B cell (primary cell): Measurements from ENCODE around the gene CDKN2C. TPM values are rescaled to one million over a fixed set of nuclear protein-coding genes. Genes with fewer than 3 reads are reported as not detected.
"Not testable (repeated sequence)": the region's sequence is repeated elsewhere in the genome, so short reads cannot be mapped to it uniquely, and the experiment has no call there.

ENCODE experiments used
- ATAC-seq: fragments of 200-7000 bp; cut with Tn5 transposase; one replicate; pipeline ENCODE4 v1.10.0; 2021; ENCODE audit warnings: low read depth, mild to moderate bottlenecking, moderate number of reproducible peaks, moderate library complexity
- CTCF ChIA-PET: fragments of 350-600 bp; sonication (Branson Sonifier 250); formaldehyde crosslinking; loops from one replicate; lab custom pipeline; 2021; ENCODE audit warnings: antibody characterized with exemption, inconsistent platforms; lab: Charles Lee
- POLR2A ChIA-PET: fragments of 350-600 bp; sonication (Branson Sonifier 250); formaldehyde crosslinking; loops from one replicate; lab custom pipeline; 2021; ENCODE audit warnings: antibody characterized with exemption; lab: Charles Lee
- DNase-seq: peaks from one replicate; pipeline ENCODE4 v3.0.0; 2013
- H2AFZ ChIP-seq: 2 replicates; pipeline ENCODE4 v1.6.1; 2012; ENCODE audit warnings: mild to moderate bottlenecking, low read depth, low read length; ENCODE audit not compliant: insufficient read depth, poor library complexity, severe bottlenecking
- H3K27ac ChIP-seq, 2 donors: 1 replicate in 1 of 2; 2 replicates in 1 of 2; pipeline ENCODE4 v1.5.1; 2012 to 2013; ENCODE audit warnings: low read length in 2 of 2, mild to moderate bottlenecking in 2 of 2, moderate library complexity in 1 of 2
- H3K27me3 ChIP-seq, 4 experiments: fragments of 200-600 bp in 1 of 4; sonication (generic) in 1 of 4; replicated peaks in 1 of 4; 1 replicate in 2 of 4; 2 replicates in 2 of 4; pipeline versions ENCODE4 v1.6.1 to v1.7.0; 2013 to 2016; ENCODE audit warnings: low read length in 3 of 4, mild to moderate bottlenecking in 2 of 4, mixed read lengths in 1 of 4, moderate library complexity in 1 of 4; ENCODE audit not compliant: insufficient read depth in 4 of 4, control insufficient read depth in 3 of 4; ENCODE audit errors: control extremely low read depth in 1 of 4
- H3K36me3 ChIP-seq, 2 experiments: replicated peaks in 1 of 2; 1 replicate in 1 of 2; 2 replicates in 1 of 2; pipeline versions ENCODE4 v1.6.1 to v1.7.1; 2013; ENCODE audit warnings: low read length in 1 of 2; ENCODE audit not compliant: insufficient read depth in 2 of 2, control insufficient read depth in 1 of 2; ENCODE audit errors: control extremely low read depth in 1 of 2, extremely low read depth in 1 of 2
- H3K4me1 ChIP-seq, 2 donors: fragments of 200-600 bp in 1 of 2; sonication (generic) in 1 of 2; 1 replicate in 1 of 2; 2 replicates in 1 of 2; pipeline versions ENCODE4 v1.5.1 to v1.6.1; 2013 to 2017; ENCODE audit warnings: low read length in 2 of 2; ENCODE audit not compliant: control insufficient read depth in 2 of 2, insufficient read depth in 2 of 2
- H3K4me2 ChIP-seq: replicated peaks from 2 replicates; pipeline ENCODE3; 2012; ENCODE audit warnings: mild to moderate bottlenecking, low read depth, low read length; ENCODE audit not compliant: poor library complexity, severe bottlenecking
- H3K4me3 ChIP-seq, 5 experiments: fragments of 200-600 bp in 1 of 5; sonication (generic) in 1 of 5; 1 replicate in 3 of 5; 2 replicates in 2 of 5; pipeline versions ENCODE4 v1.5.1 to v1.7.0; 2011 to 2016; ENCODE audit warnings: low read length in 4 of 5, mild to moderate bottlenecking in 4 of 5, low read depth in 2 of 5, control low read depth in 1 of 5, moderate library complexity in 1 of 5; ENCODE audit not compliant: insufficient read depth in 1 of 5; ENCODE audit errors: control extremely low read depth in 1 of 5, extremely low read depth in 1 of 5
- H3K79me2 ChIP-seq: fragments of 200-600 bp; sonication (generic); one replicate; pipeline ENCODE4 v1.6.0; 2016; ENCODE audit warnings: low read length; ENCODE audit not compliant: control insufficient read depth, insufficient read depth
- H3K9ac ChIP-seq: fragments of 200-600 bp; sonication (generic); 2 replicates; pipeline ENCODE4 v1.6.1; 2017; ENCODE audit warnings: mild to moderate bottlenecking, low read length, moderate library complexity
- H3K9me3 ChIP-seq, 3 donors: one replicate each; pipeline versions ENCODE4 v1.6.1 to v1.7.1; 2013; ENCODE audit warnings: low read length in 2 of 3; ENCODE audit not compliant: control insufficient read depth in 2 of 3, insufficient read depth in 1 of 3; ENCODE audit errors: control extremely low read depth in 1 of 3
- H4K20me1 ChIP-seq: 2 replicates; pipeline ENCODE4 v1.6.0; 2012; ENCODE audit warnings: mild to moderate bottlenecking, low read length; ENCODE audit not compliant: insufficient read depth, control insufficient read depth, poor library complexity, severe bottlenecking
- H3K27ac Mint-ChIP-seq: one replicate; pipeline ENCODE4 v1.8.0; 2021; ENCODE audit warnings: mixed read lengths
- H3K27me3 Mint-ChIP-seq: one replicate; pipeline ENCODE4 v1.8.0; 2021; ENCODE audit warnings: mixed read lengths
- H3K4me1 Mint-ChIP-seq: one replicate; pipeline ENCODE4 v1.8.0; 2021; ENCODE audit warnings: mixed read lengths
- H3K4me3 Mint-ChIP-seq: one replicate; pipeline ENCODE4 v1.8.0; 2021; ENCODE audit warnings: mixed read lengths
- H3K9me3 Mint-ChIP-seq: one replicate; pipeline ENCODE4 v1.8.0; 2022; ENCODE audit warnings: mixed read lengths; ENCODE audit not compliant: insufficient read depth
- EZH2 ChIP-seq: IDR thresholded peaks from 2 replicates; pipeline ENCODE4 v1.6.1; 2012; ENCODE audit warnings: borderline replicate concordance, low read depth, mild to moderate bottlenecking, moderate library complexity, low read length; ENCODE audit not compliant: insufficient read depth, poor library complexity, severe bottlenecking
- WGBS: methylation state at CpG from one replicate; pipeline ENCODE4 v1.1.5; 2013; ENCODE audit warnings: missing lambda C conversion rate; ENCODE audit not compliant: insufficient coverage; 5-methylcytosine and 5-hydroxymethylcytosine counted together
- intact Hi-C: fragments of 100-400 bp; cut with micrococcal nuclease; formaldehyde crosslinking; loops from one replicate; pipeline ENCODE4 v1.10.0; 2022
- polyA plus RNA-seq: library from polyadenylated mRNA; depleted of rRNA; stranded (reverse); fragments of >200 nt; gene quantifications from 2 replicates; pipeline ENCODE4 v1.2.3, GENCODE V29; 2012
- total RNA-seq, 2 donors: library from RNA; stranded (reverse); fragments of 120-200 nt in 1 of 2; gene quantifications; 1 replicate in 1 of 2; 2 replicates in 1 of 2; pipeline versions ENCODE4 v1.2.3 to v1.2.4, GENCODE V29; 2013 to 2022
- TF ChIP-seq, protein P1 (sequence below): fragments of 200-600 bp; IDR thresholded peaks from one replicate; pipeline ENCODE4 v1.8.0; 2022; ENCODE audit warnings: antibody characterized with exemption, mild to moderate bottlenecking

Gene CDKN2C
- total and polyA plus RNA-seq, 2 donors (not counting 1 experiment from before 2014, with no cell fraction given): 1.5 to 1.7 TPM

DNA sequence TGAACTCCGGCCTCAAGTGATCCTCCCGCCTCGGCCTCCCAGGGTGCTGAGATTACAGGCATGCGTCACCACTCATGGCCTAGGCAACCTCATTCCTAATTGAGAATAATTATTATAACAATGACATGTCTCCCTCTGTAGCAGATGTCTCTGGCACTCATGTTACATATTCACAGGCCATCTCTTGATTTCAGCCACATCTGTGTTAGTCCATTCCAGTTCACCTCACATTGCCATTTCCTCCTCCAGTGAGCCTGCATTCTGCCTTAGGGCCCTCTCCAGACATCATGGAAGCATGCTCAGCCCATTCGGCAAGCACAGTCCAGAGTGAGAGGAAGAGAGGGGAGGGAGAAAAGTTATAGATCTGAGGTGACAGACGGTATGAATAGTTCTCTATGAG lies 32.5 kb downstream of the CDKN2C start:
- H3K4me1 Mint-ChIP-seq: peaks cover 16% of the 10 kb centered on the region

DNA sequence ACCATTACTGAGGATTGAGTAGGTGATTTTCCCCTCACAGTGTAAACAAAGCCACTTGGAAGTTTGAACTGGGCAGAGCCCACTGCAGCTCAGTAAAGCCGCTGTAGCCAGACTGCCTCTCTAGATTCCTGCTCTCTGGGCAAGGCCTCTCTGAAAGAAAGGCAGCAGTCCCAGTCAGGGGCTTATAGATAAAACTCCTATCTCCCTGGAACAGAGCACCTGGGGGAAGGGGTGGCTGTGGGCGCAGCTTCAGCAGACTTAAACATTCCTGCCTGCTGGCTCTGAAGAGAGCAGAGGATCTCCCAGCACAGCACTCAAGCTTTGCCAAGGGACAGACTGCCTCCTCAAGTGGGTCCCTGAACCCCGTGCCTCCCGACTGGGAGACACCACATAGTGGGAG lies 35.5 kb downstream of the CDKN2C start:
- H3K4me1 Mint-ChIP-seq, H3K27me3 Mint-ChIP-seq, H3K27ac ChIP-seq, DNase-seq, CTCF ChIA-PET, intact Hi-C loops, H3K4me1 ChIP-seq, H3K4me2 ChIP-seq, H3K27me3 ChIP-seq, H3K4me3 Mint-ChIP-seq, H2AFZ ChIP-seq, H3K36me3 ChIP-seq, H4K20me1 ChIP-seq, H3K79me2 ChIP-seq, H3K27ac Mint-ChIP-seq, POLR2A ChIA-PET, H3K9ac ChIP-seq, H3K9me3 Mint-ChIP-seq, H3K9me3 ChIP-seq, ATAC-seq, H3K4me3 ChIP-seq: not testable (repeated sequence)
- 97% methylated on average over 4 of the region's 4 CpGs for WGBS

More for the DNA sequence above, 32.5 kb downstream of the CDKN2C start:
- peaks cover 10% of the 10 kb centered on the region in 2 donors for H3K4me1 ChIP-seq
- H3K27me3 Mint-ChIP-seq: no peaks in the 10 kb centered on the region
- no peak for TF ChIP-seq EZH2
- TF ChIP-seq, protein P1, sequence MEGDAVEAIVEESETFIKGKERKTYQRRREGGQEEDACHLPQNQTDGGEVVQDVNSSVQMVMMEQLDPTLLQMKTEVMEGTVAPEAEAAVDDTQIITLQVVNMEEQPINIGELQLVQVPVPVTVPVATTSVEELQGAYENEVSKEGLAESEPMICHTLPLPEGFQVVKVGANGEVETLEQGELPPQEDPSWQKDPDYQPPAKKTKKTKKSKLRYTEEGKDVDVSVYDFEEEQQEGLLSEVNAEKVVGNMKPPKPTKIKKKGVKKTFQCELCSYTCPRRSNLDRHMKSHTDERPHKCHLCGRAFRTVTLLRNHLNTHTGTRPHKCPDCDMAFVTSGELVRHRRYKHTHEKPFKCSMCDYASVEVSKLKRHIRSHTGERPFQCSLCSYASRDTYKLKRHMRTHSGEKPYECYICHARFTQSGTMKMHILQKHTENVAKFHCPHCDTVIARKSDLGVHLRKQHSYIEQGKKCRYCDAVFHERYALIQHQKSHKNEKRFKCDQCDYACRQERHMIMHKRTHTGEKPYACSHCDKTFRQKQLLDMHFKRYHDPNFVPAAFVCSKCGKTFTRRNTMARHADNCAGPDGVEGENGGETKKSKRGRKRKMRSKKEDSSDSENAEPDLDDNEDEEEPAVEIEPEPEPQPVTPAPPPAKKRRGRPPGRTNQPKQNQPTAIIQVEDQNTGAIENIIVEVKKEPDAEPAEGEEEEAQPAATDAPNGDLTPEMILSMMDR: no peak
- ATAC-seq: no peak
- no peak overlapping the region for H3K4me3 Mint-ChIP-seq
- POLR2A ChIA-PET: no interaction called here
- no peaks in the 10 kb centered on the region for H3K79me2 ChIP-seq
- H3K27me3 ChIP-seq: no peaks in the 10 kb centered on the region
- no peak overlapping the region for H3K4me2 ChIP-seq
- DNase-seq: no peak
- H3K36me3 ChIP-seq: no peaks in the 10 kb centered on the region
- H3K9me3 ChIP-seq: peaks cover 0 to 3% (median 0%) of the 10 kb centered on the region in 3 donors
- CTCF ChIA-PET: no interaction called here
- no peak overlapping the region for H3K27ac ChIP-seq
- H4K20me1 ChIP-seq: no peaks in the 10 kb centered on the region
- 93% methylated on average over 3 of the region's 6 CpGs for WGBS
- peak overlapping the region; percentile 15 for H2AFZ ChIP-seq
- no peak overlapping the region for H3K27ac Mint-ChIP-seq
- no peak overlapping the region for H3K4me3 ChIP-seq
- no peaks in the 10 kb centered on the region for H3K9me3 Mint-ChIP-seq
- intact Hi-C loops: no loop called here
- H3K9ac ChIP-seq: no peak overlapping the region
